ENCODE measurements around the gene RETREG1. TPM values are rescaled to one million over a fixed set of nuclear protein-coding genes. Genes with fewer than 3 reads are reported as not detected.
A peak's percentile ranks its signal among the peaks of the same experiment; 100 is the strongest.
"Not testable (repeated sequence)": the region's sequence is repeated elsewhere in the genome, so short reads cannot be mapped to it uniquely, and the experiment has no call there.

RETREG1 gene
- total and polyA plus RNA-seq, 3 donors from 2014 or later: 24.8 to 103 (median 55.4) TPM

- 59 to 71% methylated on average over 10 of the region's 10 CpGs for WGBS, 2 donors
- H3K27ac ChIP-seq: no peak overlapping the region
- no peak overlapping the region for H3K4me3 ChIP-seq
- TF ChIP-seq POLR2A (IDR thresholded peaks at IDR 0.05) (no peak), CTCF (IDR thresholded peaks at IDR 0.05) (no peak)
- no peaks in the 10 kb centered on the region for H3K9me3 ChIP-seq
- no peaks in the 10 kb centered on the region for H3K36me3 ChIP-seq (ENCODE audit: low read depth, missing control alignments)
- H3K4me1 ChIP-seq: peaks cover 12% of the 10 kb centered on the region
- intact Hi-C loops (cut with DNase I; ENCODE audit: low total_unique reads): no loop called here
- no peaks in the 10 kb centered on the region for H3K27me3 ChIP-seq
- no peak for DNase-seq
Measured at GRCh38 chr5:16618138-16618897, 1.5 kb upstream of the RETREG1 start.

- intact Hi-C loops (cut with DNase I; ENCODE audit: low total_unique reads): no loop called here
- Histone ChIP-seq H3K27ac (peak overlapping the region; percentile 41 to 53), H3K4me1 (peaks cover 12% of the 10 kb centered on the region), H3K4me3 (peak overlapping the region; percentile 70 to 74), H3K27me3 (no peaks in the 10 kb centered on the region), H3K9me3 (no peaks in the 10 kb centered on the region), H3K36me3 (ENCODE audit: low read depth, missing control alignments) (no peaks in the 10 kb centered on the region)
- 25 to 43% methylated on average over 17 to 27 of the region's 27 CpGs for WGBS, 2 donors
- TF ChIP-seq POLR2A (IDR thresholded peaks at IDR 0.05) (no peak), CTCF (IDR thresholded peaks at IDR 0.05) (no peak)
- DNase-seq: peak; percentile 30
Measured at GRCh38 chr5:16617274-16617968, 624 bp upstream of the RETREG1 start.

GRCh38 chr5:16615741-16616535, 859 bp downstream of the RETREG1 start:
- H3K36me3 ChIP-seq (ENCODE audit: low read depth, missing control alignments): no peaks in the 10 kb centered on the region
- no peaks in the 10 kb centered on the region for H3K9me3 ChIP-seq
- H3K4me1 ChIP-seq: peaks cover 12% of the 10 kb centered on the region
- peak overlapping the region; percentile 70 to 74 for H3K4me3 ChIP-seq
- WGBS, 2 donors: 19 to 33% methylated on average over 12 to 29 of the region's 31 CpGs
- intact Hi-C loops (cut with DNase I; ENCODE audit: low total_unique reads): no loop called here
- DNase-seq: no peak
- H3K27me3 ChIP-seq: no peaks in the 10 kb centered on the region
- H3K27ac ChIP-seq: peak overlapping the region in 1 of 2 donors; percentile 52
- no peak for TF ChIP-seq POLR2A (IDR thresholded peaks at IDR 0.05)
- TF ChIP-seq CTCF (IDR thresholded peaks at IDR 0.05): no peak

- Histone ChIP-seq H3K9me3 (no peaks in the 10 kb centered on the region), H3K27ac (no peak overlapping the region), H3K4me3 (no peak overlapping the region), H3K4me1 (peaks cover 6% of the 10 kb centered on the region), H3K36me3 (ENCODE audit: low read depth, missing control alignments) (no peaks in the 10 kb centered on the region), H3K27me3 (no peaks in the 10 kb centered on the region)
- no peak for DNase-seq
- 85 to 95% methylated on average over 2 of the region's 2 CpGs for WGBS, 2 donors
- intact Hi-C loops (cut with DNase I; ENCODE audit: low total_unique reads): no loop called here
- no peak for TF ChIP-seq CTCF (IDR thresholded peaks at IDR 0.05)
- TF ChIP-seq POLR2A (IDR thresholded peaks at IDR 0.05): no peak
Measured at GRCh38 chr5:16612007-16612406, 4.8 kb downstream of the RETREG1 start.

GRCh38 chr5:16610896-16611295, 5.9 kb downstream of the RETREG1 start:
- H3K4me3 ChIP-seq; H3K4me1 ChIP-seq; H3K27me3 ChIP-seq; intact Hi-C loops (cut with DNase I; ENCODE audit: low total_unique reads); H3K27ac ChIP-seq; DNase-seq; H3K36me3 ChIP-seq (ENCODE audit: low read depth, missing control alignments); H3K9me3 ChIP-seq: not testable (repeated sequence)
- WGBS, 2 donors: 97 to 98% methylated on average over 2 of the region's 2 CpGs

Measured in testis (tissue), 3 donors.